GM12878 (cell line): ENCODE results near the gene TMPRSS13. TPM values are rescaled to one million over a fixed set of nuclear protein-coding genes. Genes with fewer than 3 reads are reported as not detected.

Experiments
- ATAC-seq: fragments of 200-7000 bp; cut with Tn5 transposase; 3 replicates; pipeline ENCODE4 v1.9.1; 2020; ENCODE audit warnings: mild to moderate bottlenecking, moderate library complexity
- BruUV-seq: library from RNA; stranded (reverse); fragments of 400-500 nt; replicated peaks from 2 replicates; lab custom pipeline; 2021; lab: Mats Ljungman, UMichigan
- CTCF ChIA-PET: fragments of 300-600 bp; sonication (Branson Sonifier 250); formaldehyde crosslinking; extraction: SDS; loops from one replicate; lab custom pipeline; 2021; ENCODE audit warnings: inconsistent platforms; lab: Yijun Ruan, JAX
- POLR2A ChIA-PET: fragments of 350-600 bp; formaldehyde crosslinking; extraction: SDS; loops from one replicate; lab custom pipeline; 2021; ENCODE audit warnings: inconsistent platforms; lab: Charles Lee
- RAD21 ChIA-PET: fragments of 300-600 bp; sonication (Branson Sonifier 250); formaldehyde crosslinking; loops from one replicate; lab custom pipeline; 2023; ENCODE audit warnings: antibody characterized with exemption; ENCODE audit not compliant: unreplicated experiment; lab: Charles Lee
- SMC1A ChIA-PET: fragments of 300-600 bp; sonication (Branson Sonifier 250); formaldehyde crosslinking; loops from one replicate; lab custom pipeline; 2023; ENCODE audit not compliant: unreplicated experiment, uncharacterized antibody; lab: Charles Lee
- DNase-seq: peaks from one replicate; pipeline ENCODE4 v3.0.0-alpha.2; 2011; ENCODE audit warnings: low read depth, low spot score
- FAIRE-seq: peaks from 3 replicates; lab custom pipeline; 2011; peaks lifted over from hg19 to GRCh38; lab: Jason Lieb, UNC
- H2AFZ ChIP-seq: 2 replicates; pipeline ENCODE4 v1.6.0; 2011; ENCODE audit warnings: low read depth, low read length, control low read depth; ENCODE audit not compliant: control insufficient read depth
- H3K27ac ChIP-seq: 2 replicates; pipeline ENCODE4 v1.5.1; 2011; ENCODE audit warnings: control low read depth; ENCODE audit not compliant: control insufficient read depth, insufficient read depth
- H3K27me3 ChIP-seq, 2 experiments: replicated peaks in 1 of 2; 2 replicates each; pipeline versions ENCODE4 v1.6.0 to v1.6.1; 2011; ENCODE audit warnings: low read length in 1 of 2; ENCODE audit not compliant: control insufficient read depth in 2 of 2, insufficient read depth in 2 of 2
- H3K36me3 ChIP-seq, 2 experiments: 2 replicates each; pipeline ENCODE4 v1.5.1; 2011; ENCODE audit warnings: low read length in 1 of 2; ENCODE audit not compliant: control insufficient read depth in 2 of 2, insufficient read depth in 2 of 2
- H3K4me1 ChIP-seq: 2 replicates; pipeline ENCODE4 v1.6.1; 2011; ENCODE audit warnings: mild to moderate bottlenecking, low read length, moderate library complexity, mixed read lengths; ENCODE audit not compliant: control insufficient read depth, insufficient read depth
- H3K4me2 ChIP-seq: 2 replicates; pipeline ENCODE4 v1.6.0; 2011; ENCODE audit warnings: control low read depth; ENCODE audit not compliant: control insufficient read depth, insufficient read depth
- H3K4me3 ChIP-seq: fragments of 200-600 bp; sonication (generic); 2 replicates; pipeline ENCODE4 v1.5.1; 2016
- H3K79me2 ChIP-seq: 2 replicates; pipeline ENCODE4 v1.6.0; 2011; ENCODE audit warnings: low read length; ENCODE audit not compliant: control insufficient read depth, insufficient read depth
- H3K9ac ChIP-seq: 2 replicates; pipeline ENCODE4 v1.8.0; 2011; ENCODE audit warnings: low read length, control low read depth, mixed read lengths; ENCODE audit not compliant: control insufficient read depth, insufficient read depth
- H3K9me3 ChIP-seq: replicated peaks from 3 replicates; pipeline ENCODE4 v1.5.1; 2011; ENCODE audit warnings: mild to moderate bottlenecking, low read length; ENCODE audit not compliant: control insufficient read depth, insufficient read depth
- H4K20me1 ChIP-seq: 2 replicates; pipeline ENCODE4 v1.6.0; 2011; ENCODE audit not compliant: control insufficient read depth, insufficient read depth
- BACH1 ChIP-seq: fragments of 450-650 bp; IDR thresholded peaks from 2 replicates; pipeline ENCODE4 v1.6.1; 2017; ENCODE audit warnings: mild to moderate bottlenecking, borderline replicate concordance
- CHD2 ChIP-seq: IDR thresholded peaks from 2 replicates; pipeline ENCODE4 v1.6.1; 2011; ENCODE audit warnings: low read depth, low read length, improper control_type of control experiment, borderline replicate concordance
- ETV6 ChIP-seq, 2 experiments: fragments of 450-650 bp in 1 of 2; IDR thresholded peaks in 1 of 2; conservative IDR thresholded peaks in 1 of 2; 2 replicates each; pipeline ENCODE4 v1.6.1; 2014; ENCODE audit warnings: antibody characterized with exemption in 1 of 2, borderline replicate concordance in 1 of 2, low read depth in 1 of 2, mild to moderate bottlenecking in 1 of 2, moderate library complexity in 1 of 2
- IKZF2 ChIP-seq, 2 experiments: fragments of 450-650 bp; IDR thresholded peaks; 2 replicates each; pipeline ENCODE4 v1.6.1; 2017; ENCODE audit warnings: mild to moderate bottlenecking in 2 of 2, moderate library complexity in 2 of 2
- MTA3 ChIP-seq: IDR thresholded peaks from 2 replicates; pipeline ENCODE4 v1.6.1; 2012; ENCODE audit warnings: low read length, inconsistent platforms, borderline replicate concordance
- NFXL1 ChIP-seq: fragments of 450-650 bp; IDR thresholded peaks from 2 replicates; pipeline ENCODE4 v1.6.1; 2017; ENCODE audit warnings: antibody characterized with exemption, mild to moderate bottlenecking, borderline replicate concordance
- NFYB ChIP-seq: IDR thresholded peaks from 2 replicates; pipeline ENCODE4 v1.6.1; 2011; ENCODE audit warnings: low read depth, mild to moderate bottlenecking, low read length, improper control_type of control experiment, moderate library complexity; ENCODE audit not compliant: insufficient read depth
- NR2C2 ChIP-seq: IDR thresholded peaks from 2 replicates; pipeline ENCODE4 v1.6.1; 2011; ENCODE audit warnings: borderline replicate concordance, low read depth; ENCODE audit not compliant: control insufficient read depth, insufficient read length
- SUZ12 ChIP-seq: fragments of 200-600 bp; sonication (generic); IDR thresholded peaks from one replicate; pipeline ENCODE4 v1.6.1; 2018; ENCODE audit warnings: antibody characterized with exemption, mild to moderate bottlenecking; ENCODE audit not compliant: unreplicated experiment
- ZNF274 ChIP-seq: IDR thresholded peaks from one replicate; pipeline ENCODE4 v1.8.0; 2011; ENCODE audit not compliant: insufficient read length, insufficient read depth
- WGBS: methylation state at CpG from one replicate; pipeline ENCODE4 v1.1.6; 2016; ENCODE audit warnings: low lambda C conversion rate; ENCODE audit not compliant: insufficient replicate concordance, insufficient coverage; ENCODE audit errors: missing lambda C conversion rate; 5-methylcytosine and 5-hydroxymethylcytosine counted together
- in situ Hi-C: fragments of 300-500 bp; cut with MboI; formaldehyde crosslinking; loops from 9 replicates; pipeline ENCODE4 v1.14.3; 2018; ENCODE audit warnings: mixed read lengths
- intact Hi-C: fragments of 100-400 bp; cut with micrococcal nuclease; formaldehyde crosslinking; loops from one replicate; pipeline ENCODE4 v1.14.2; 2022; ENCODE audit not compliant: unreplicated experiment
- polyA plus RNA-seq, 11 experiments: library from polyadenylated mRNA; depleted of rRNA in 4 of 11; unstranded in 6 of 11; stranded (reverse) in 5 of 11; fragments of >200 nt; fragmentation: Nextera tagmentation in 4 of 11; fragmentation: Illumina TruSeq in 1 of 11; extraction: Ambion mirVana in 4 of 11; extraction: Trizol in 1 of 11; gene quantifications; 1 replicate in 1 of 11; 2 replicates in 10 of 11; pipeline versions ENCODE4 v1.2.1 to v1.2.3, GENCODE V29; 2011 to 2016; ENCODE audit warnings: inconsistent platforms in 2 of 11, missing spikeins in 2 of 11, low read depth in 1 of 11
- total RNA-seq, 4 experiments: library from RNA; depleted of rRNA in 3 of 4; stranded (reverse); fragments of >200 nt in 3 of 4; fragmentation: Illumina TruSeq in 1 of 4; extraction: Trizol in 1 of 4; gene quantifications; 2 replicates each; pipeline versions ENCODE4 v1.2.1 to v1.2.3, GENCODE V29; 2013 to 2021
- TF ChIP-seq, protein P1 (sequence below): IDR thresholded peaks from 2 replicates; pipeline ENCODE4 v1.6.1; 2011; ENCODE audit warnings: low read depth, low read length, improper control_type of control experiment, borderline replicate concordance
- TF ChIP-seq, protein P2 (sequence below), 3 experiments: IDR thresholded peaks in 2 of 3; conservative IDR thresholded peaks in 1 of 3; 2 replicates each; pipeline ENCODE4 v1.5.1; 2011; ENCODE audit warnings: low read depth in 3 of 3, low read length in 3 of 3, mild to moderate bottlenecking in 3 of 3, control low read depth in 2 of 3, moderate library complexity in 2 of 3, inconsistent platforms in 1 of 3, mixed read lengths in 1 of 3; ENCODE audit not compliant: control insufficient read depth in 2 of 3, insufficient read depth in 1 of 3; ENCODE audit errors: extremely low read depth in 1 of 3

TMPRSS13 gene
- total and polyA plus RNA-seq, 10 of the 15 experiments (the other 5 are each of a cell fraction or from before 2014, with no cell fraction given): 0.05 to 0.50 (median 0.26) TPM; not detected in 2

DNA sequence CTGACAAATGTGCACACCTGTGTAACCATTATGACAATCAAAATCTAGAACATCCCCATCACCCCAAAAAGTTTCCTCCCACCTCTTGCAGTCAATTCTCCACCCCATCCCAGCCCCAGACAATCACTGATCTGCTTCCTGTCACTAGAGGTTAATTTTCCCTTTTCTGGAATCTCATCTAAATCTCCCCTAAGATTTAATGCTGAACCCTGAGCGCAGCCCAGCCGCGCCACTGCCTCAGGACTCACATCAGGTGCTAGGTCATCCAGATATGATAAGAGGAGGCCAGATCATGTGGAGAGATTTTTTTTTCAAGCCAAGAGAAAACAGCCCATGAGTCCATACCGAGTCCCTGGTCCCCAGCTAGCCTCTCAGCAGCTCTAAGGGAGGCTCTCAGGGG, 4.3 kb upstream of the TMPRSS13 start:
- no peak overlapping the region for H3K4me2 ChIP-seq
- intact Hi-C loops (no loop called here), in situ Hi-C loops (no loop called here)
- no peak overlapping the region for H3K9ac ChIP-seq
- ChIA-PET SMC1A (interaction anchor here (1.1 to 10.7 kb wide), 4 partner anchors 10 to 125 kb away, joined by 3 to 160 read pairs (median 6); no protein-coding TSS in a partner anchor), RAD21 (interaction anchor here (8.9 kb wide), 1 partner anchor 13 kb away, joined by 91 read pairs; no protein-coding TSS in a partner anchor), POLR2A (interaction anchor here (1.0 kb wide), 1 partner anchor 11 kb away, joined by 3 read pairs; no protein-coding TSS in a partner anchor), CTCF (interaction anchor here (0.8 to 5.7 kb wide), 4 partner anchors 12 to 126 kb away, joined by 6 to 59 read pairs (median 12); no protein-coding TSS in a partner anchor)
- peaks cover 43% of the 10 kb centered on the region for H3K4me1 ChIP-seq
- H3K36me3 ChIP-seq: no peaks in the 10 kb centered on the region
- H3K27me3 ChIP-seq: no peaks in the 10 kb centered on the region
- no peaks in the 10 kb centered on the region for H3K9me3 ChIP-seq
- FAIRE-seq (no peak), ATAC-seq (no peak), DNase-seq (no peak)
- no peak overlapping the region for H3K27ac ChIP-seq
- TF ChIP-seq BACH1: no peak
- no peak overlapping the region for H3K4me3 ChIP-seq
- no TSS peak for BruUV-seq
- 70% methylated on average over 4 of the region's 4 CpGs for WGBS
- H3K79me2 ChIP-seq: no peaks in the 10 kb centered on the region
- H4K20me1 ChIP-seq: no peaks in the 10 kb centered on the region
- no peak overlapping the region for H2AFZ ChIP-seq

DNA sequence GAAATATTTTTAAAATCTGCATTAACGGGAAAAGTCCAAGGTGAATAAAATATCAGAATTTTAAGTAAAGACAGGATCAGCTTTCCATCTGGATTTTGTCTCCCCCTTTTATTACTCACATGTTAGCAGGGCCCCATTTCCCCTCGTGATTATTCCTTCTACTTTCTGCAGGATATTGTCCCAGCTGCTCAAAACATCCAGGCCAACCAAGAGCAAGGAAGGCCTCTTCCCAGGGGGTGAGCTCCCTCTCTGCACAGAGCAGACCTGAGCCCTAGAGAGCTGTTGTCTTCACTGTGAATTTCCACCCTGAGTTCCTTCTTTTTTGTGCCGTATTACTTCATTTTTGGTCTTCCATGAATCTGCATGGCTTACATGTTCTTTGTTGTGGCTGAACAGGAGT, 3.7 kb upstream of the TMPRSS13 start:
- in situ Hi-C loops (no loop called here), intact Hi-C loops (no loop called here)
- H3K79me2 ChIP-seq: no peaks in the 10 kb centered on the region
- no peak overlapping the region for H3K27ac ChIP-seq
- no peak overlapping the region for H3K9ac ChIP-seq
- no peak overlapping the region for H2AFZ ChIP-seq
- no peaks in the 10 kb centered on the region for H4K20me1 ChIP-seq
- no peak overlapping the region for H3K4me2 ChIP-seq
- no peaks in the 10 kb centered on the region for H3K36me3 ChIP-seq
- 68% methylated on average over 3 of the region's 3 CpGs for WGBS
- no TSS peak for BruUV-seq
- no peaks in the 10 kb centered on the region for H3K9me3 ChIP-seq
- H3K27me3 ChIP-seq: no peaks in the 10 kb centered on the region
- ChIA-PET POLR2A (interaction anchor here (1.2 to 1.6 kb wide), 2 partner anchors 12 to 26 kb away, joined by 4 to 7 read pairs; no protein-coding TSS in a partner anchor), SMC1A (interaction anchor here (1.1 to 10.7 kb wide), 8 partner anchors 9 to 124 kb away, joined by 3 to 160 read pairs (median 4); no protein-coding TSS in a partner anchor), CTCF (interaction anchor here (0.8 to 5.7 kb wide), 8 partner anchors 13 to 827 kb away, joined by 3 to 59 read pairs (median 8); no protein-coding TSS in a partner anchor), RAD21 (interaction anchor here (0.9 to 8.9 kb wide), 2 partner anchors 13 to 114 kb away, joined by 3 to 91 read pairs; no protein-coding TSS in a partner anchor)
- FAIRE-seq: no peak
- H3K4me3 ChIP-seq: no peak overlapping the region
- no peak for DNase-seq
- peaks cover 43% of the 10 kb centered on the region for H3K4me1 ChIP-seq
- ATAC-seq: no peak
- TF ChIP-seq ETV6 (conservative IDR thresholded peaks at IDR 0.05 in 1 of 2, IDR thresholded peaks at IDR 0.05 in 1 of 2; ENCODE audit: borderline replicate concordance in 1 of 2, low read depth in 1 of 2) (no peak), NFXL1 (no peak), CHD2 (no peak), SUZ12 (no peak), IKZF2 (IDR thresholded peaks at IDR 0.05) (no peak), ZNF274 (no peak), MTA3 (no peak), NFYB (no peak), NR2C2 (no peak)
- TF ChIP-seq, protein P1, sequence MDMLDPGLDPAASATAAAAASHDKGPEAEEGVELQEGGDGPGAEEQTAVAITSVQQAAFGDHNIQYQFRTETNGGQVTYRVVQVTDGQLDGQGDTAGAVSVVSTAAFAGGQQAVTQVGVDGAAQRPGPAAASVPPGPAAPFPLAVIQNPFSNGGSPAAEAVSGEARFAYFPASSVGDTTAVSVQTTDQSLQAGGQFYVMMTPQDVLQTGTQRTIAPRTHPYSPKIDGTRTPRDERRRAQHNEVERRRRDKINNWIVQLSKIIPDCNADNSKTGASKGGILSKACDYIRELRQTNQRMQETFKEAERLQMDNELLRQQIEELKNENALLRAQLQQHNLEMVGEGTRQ: no peak
- TF ChIP-seq, protein P2, sequence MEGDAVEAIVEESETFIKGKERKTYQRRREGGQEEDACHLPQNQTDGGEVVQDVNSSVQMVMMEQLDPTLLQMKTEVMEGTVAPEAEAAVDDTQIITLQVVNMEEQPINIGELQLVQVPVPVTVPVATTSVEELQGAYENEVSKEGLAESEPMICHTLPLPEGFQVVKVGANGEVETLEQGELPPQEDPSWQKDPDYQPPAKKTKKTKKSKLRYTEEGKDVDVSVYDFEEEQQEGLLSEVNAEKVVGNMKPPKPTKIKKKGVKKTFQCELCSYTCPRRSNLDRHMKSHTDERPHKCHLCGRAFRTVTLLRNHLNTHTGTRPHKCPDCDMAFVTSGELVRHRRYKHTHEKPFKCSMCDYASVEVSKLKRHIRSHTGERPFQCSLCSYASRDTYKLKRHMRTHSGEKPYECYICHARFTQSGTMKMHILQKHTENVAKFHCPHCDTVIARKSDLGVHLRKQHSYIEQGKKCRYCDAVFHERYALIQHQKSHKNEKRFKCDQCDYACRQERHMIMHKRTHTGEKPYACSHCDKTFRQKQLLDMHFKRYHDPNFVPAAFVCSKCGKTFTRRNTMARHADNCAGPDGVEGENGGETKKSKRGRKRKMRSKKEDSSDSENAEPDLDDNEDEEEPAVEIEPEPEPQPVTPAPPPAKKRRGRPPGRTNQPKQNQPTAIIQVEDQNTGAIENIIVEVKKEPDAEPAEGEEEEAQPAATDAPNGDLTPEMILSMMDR (IDR thresholded peaks at IDR 0.05 in 2 of 3, conservative IDR thresholded peaks at IDR 0.05 in 1 of 3; ENCODE audit: control insufficient read depth in 2 of 3, extremely low read depth in 1 of 3, insufficient read depth in 1 of 3, low read depth in 3 of 3, low read length in 3 of 3): no peak
